ENCODE data around the gene RNF149.
"Not testable (repeated sequence)": the region's sequence is repeated elsewhere in the genome, so short reads cannot be mapped to it uniquely, and the experiment has no call there.

Gene RNF149

DNA sequence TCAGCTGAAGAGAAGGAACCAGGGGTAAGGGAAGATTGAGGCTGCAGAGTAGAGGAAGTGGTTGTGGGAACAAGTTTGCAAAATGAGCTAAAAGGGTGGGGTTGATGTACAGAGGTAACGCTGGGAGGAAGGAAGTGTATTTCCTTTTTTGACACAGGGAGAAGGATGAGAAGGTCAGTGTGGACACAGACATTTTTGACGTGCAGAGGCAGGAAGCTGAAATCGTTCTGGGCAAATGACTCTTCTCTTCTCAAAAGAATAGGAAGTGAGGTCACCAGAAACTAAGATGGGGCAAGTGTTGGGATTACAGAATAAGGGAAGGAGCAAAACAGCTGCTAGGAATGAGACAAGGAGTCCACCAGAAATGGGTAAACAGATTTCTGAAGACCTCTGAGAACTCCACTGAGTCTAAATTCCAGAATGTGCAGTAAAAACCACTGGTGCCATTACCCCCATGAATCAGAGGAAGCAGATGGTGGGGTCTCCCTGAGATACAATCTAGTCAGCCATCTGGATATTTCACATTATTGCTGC lies 20.0 kb upstream of the RNF149 start:
- Histone ChIP-seq H3K27ac (ENCODE audit: low read depth, low read length) (no peak overlapping the region), H2AFZ (ENCODE audit: low read depth, low read length, severe bottlenecking) (no peak overlapping the region), H3K9ac (ENCODE audit: low read length) (no peak overlapping the region), H3K36me3 (ENCODE audit: low read length) (no peaks in the 10 kb centered on the region), H3K9me2 (replicated peaks; ENCODE audit: insufficient read depth, low read length) (no peaks in the 10 kb centered on the region), H3K4me2 (ENCODE audit: low read depth, low read length, poor library complexity, severe bottlenecking) (no peak overlapping the region), H3K79me2 (ENCODE audit: insufficient read depth, low read length) (no peaks in the 10 kb centered on the region), H3K27me3 (ENCODE audit: low read length) (no peaks in the 10 kb centered on the region), H4K20me1 (ENCODE audit: low read depth, low read length) (no peaks in the 10 kb centered on the region), H3K9me3 (ENCODE audit: insufficient read depth, low read length) (no peaks in the 10 kb centered on the region; the same call in 1 of the 2 replicates), H3F3A (ENCODE audit: insufficient read depth) (no peaks in the 10 kb centered on the region), H3K4me3 (ENCODE audit: insufficient read depth, low read length, poor library complexity, severe bottlenecking) (no peak overlapping the region)
- no peak for TF ChIP-seq EZH2phosphoT487 (conservative IDR thresholded peaks at IDR 0.05; ENCODE audit: low read length)
- TF ChIP-seq CTCF (IDR thresholded peaks at IDR 0.05; ENCODE audit: insufficient read depth, low read length, poor library complexity, severe bottlenecking), result no peak

DNA sequence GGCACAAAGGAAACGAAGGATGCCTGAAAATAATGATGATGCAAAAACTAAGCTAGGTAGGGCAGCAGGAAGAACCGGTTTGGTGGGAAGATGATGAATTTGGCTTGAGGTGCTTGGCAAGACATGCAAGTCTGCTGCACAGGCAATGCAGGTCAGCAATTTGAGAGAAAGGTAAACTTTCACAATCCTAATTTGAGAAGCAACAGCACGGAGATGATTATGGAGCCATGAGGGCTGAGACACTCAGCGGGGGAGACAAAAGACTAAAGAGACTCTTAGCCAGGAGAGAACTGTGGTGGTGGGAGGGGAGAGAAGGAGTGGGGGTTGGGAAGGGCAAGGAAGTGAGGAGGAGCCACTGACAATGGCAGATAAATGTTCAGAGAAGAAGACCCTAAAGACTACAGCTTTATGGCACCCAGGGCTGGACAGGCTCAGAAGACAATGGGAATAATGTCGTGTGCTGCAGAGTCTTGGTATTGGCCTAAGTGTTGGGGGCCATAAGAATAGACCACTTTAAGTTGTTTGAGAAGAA lies 19.4 kb upstream of the RNF149 start:
- no peak overlapping the region for H3K27ac ChIP-seq (ENCODE audit: low read depth, low read length)
- H3K36me3 ChIP-seq (ENCODE audit: low read length), result no peaks in the 10 kb centered on the region
- H3K27me3 ChIP-seq (ENCODE audit: low read length), result no peaks in the 10 kb centered on the region
- H3K79me2 ChIP-seq (ENCODE audit: insufficient read depth, low read length), result no peaks in the 10 kb centered on the region
- no peak overlapping the region for H3K9ac ChIP-seq (ENCODE audit: low read length)
- no peak overlapping the region for H3K4me3 ChIP-seq (ENCODE audit: insufficient read depth, low read length, poor library complexity, severe bottlenecking)
- no peak for TF ChIP-seq EZH2phosphoT487 (conservative IDR thresholded peaks at IDR 0.05; ENCODE audit: low read length)
- TF ChIP-seq CTCF (IDR thresholded peaks at IDR 0.05; ENCODE audit: insufficient read depth, low read length, poor library complexity, severe bottlenecking), result no peak
- no peak overlapping the region for H2AFZ ChIP-seq (ENCODE audit: low read depth, low read length, severe bottlenecking)
- no peaks in the 10 kb centered on the region for H3F3A ChIP-seq (ENCODE audit: insufficient read depth)
- no peak overlapping the region for H3K4me2 ChIP-seq (ENCODE audit: low read depth, low read length, poor library complexity, severe bottlenecking)
- H3K9me2 ChIP-seq (replicated peaks; ENCODE audit: insufficient read depth, low read length), result no peaks in the 10 kb centered on the region
- no peaks in the 10 kb centered on the region for H4K20me1 ChIP-seq (ENCODE audit: low read depth, low read length)
- no peaks in the 10 kb centered on the region; the same call in 1 of the 2 replicates for H3K9me3 ChIP-seq (ENCODE audit: insufficient read depth, low read length)

- Histone ChIP-seq H3K79me2 (ENCODE audit: insufficient read depth, low read length) (no peaks in the 10 kb centered on the region), H3K4me3 (ENCODE audit: insufficient read depth, low read length, poor library complexity, severe bottlenecking) (no peak overlapping the region), H3K9ac (ENCODE audit: low read length) (no peak overlapping the region), H3K36me3 (ENCODE audit: low read length) (no peaks in the 10 kb centered on the region), H3K9me2 (replicated peaks; ENCODE audit: insufficient read depth, low read length) (no peaks in the 10 kb centered on the region), H3K4me2 (ENCODE audit: low read depth, low read length, poor library complexity, severe bottlenecking) (no peak overlapping the region), H2AFZ (ENCODE audit: low read depth, low read length, severe bottlenecking) (no peak overlapping the region), H3K9me3 (ENCODE audit: insufficient read depth, low read length) (no peaks in the 10 kb centered on the region; the same call in 1 of the 2 replicates), H3K27me3 (ENCODE audit: low read length) (no peaks in the 10 kb centered on the region), H4K20me1 (ENCODE audit: low read depth, low read length) (no peaks in the 10 kb centered on the region), H3K27ac (ENCODE audit: low read depth, low read length) (no peak overlapping the region), H3F3A (ENCODE audit: insufficient read depth) (no peaks in the 10 kb centered on the region)
- TF ChIP-seq EZH2phosphoT487 (conservative IDR thresholded peaks at IDR 0.05; ENCODE audit: low read length) (no peak), CTCF (IDR thresholded peaks at IDR 0.05; ENCODE audit: insufficient read depth, low read length, poor library complexity, severe bottlenecking) (no peak)
Observed at GRCh38 chr2:101325425-101325824, 16.9 kb upstream of the RNF149 start.

DNA sequence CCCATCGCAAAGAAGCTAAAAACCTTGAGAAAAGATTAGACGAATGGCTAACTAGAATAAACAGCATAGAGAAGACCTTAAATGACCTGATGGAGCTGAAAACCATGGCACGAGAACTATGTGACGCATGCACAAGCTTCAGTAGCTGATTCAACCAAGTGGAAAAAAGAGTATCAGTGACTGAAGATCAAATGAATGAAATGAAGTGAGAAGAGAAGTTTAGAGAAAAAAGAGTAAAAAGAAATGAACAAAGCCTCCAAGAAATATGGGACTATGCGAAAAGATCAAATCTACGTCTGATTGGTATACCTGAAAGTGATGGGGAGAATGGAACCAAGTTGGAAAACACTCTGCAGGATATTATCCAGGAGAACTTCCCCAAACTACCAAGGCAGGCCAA lies 8.1 kb upstream of the RNF149 start:
- not testable (repeated sequence) for H3K9ac ChIP-seq (ENCODE audit: low read length); H3F3A ChIP-seq (ENCODE audit: insufficient read depth); H3K4me2 ChIP-seq (ENCODE audit: low read depth, low read length, poor library complexity, severe bottlenecking); H2AFZ ChIP-seq (ENCODE audit: low read depth, low read length, severe bottlenecking); H4K20me1 ChIP-seq (ENCODE audit: low read depth, low read length); H3K27ac ChIP-seq (ENCODE audit: low read depth, low read length); H3K4me3 ChIP-seq (ENCODE audit: insufficient read depth, low read length, poor library complexity, severe bottlenecking); H3K27me3 ChIP-seq (ENCODE audit: low read length); H3K79me2 ChIP-seq (ENCODE audit: insufficient read depth, low read length); H3K9me3 ChIP-seq (ENCODE audit: insufficient read depth, low read length); H3K9me2 ChIP-seq (replicated peaks; ENCODE audit: insufficient read depth, low read length); H3K36me3 ChIP-seq (ENCODE audit: low read length)
